Measurements from ENCODE around the gene MCCC2.
A peak's percentile ranks its signal among the peaks of the same experiment; 100 is the strongest.

The MCCC2 gene

DNA sequence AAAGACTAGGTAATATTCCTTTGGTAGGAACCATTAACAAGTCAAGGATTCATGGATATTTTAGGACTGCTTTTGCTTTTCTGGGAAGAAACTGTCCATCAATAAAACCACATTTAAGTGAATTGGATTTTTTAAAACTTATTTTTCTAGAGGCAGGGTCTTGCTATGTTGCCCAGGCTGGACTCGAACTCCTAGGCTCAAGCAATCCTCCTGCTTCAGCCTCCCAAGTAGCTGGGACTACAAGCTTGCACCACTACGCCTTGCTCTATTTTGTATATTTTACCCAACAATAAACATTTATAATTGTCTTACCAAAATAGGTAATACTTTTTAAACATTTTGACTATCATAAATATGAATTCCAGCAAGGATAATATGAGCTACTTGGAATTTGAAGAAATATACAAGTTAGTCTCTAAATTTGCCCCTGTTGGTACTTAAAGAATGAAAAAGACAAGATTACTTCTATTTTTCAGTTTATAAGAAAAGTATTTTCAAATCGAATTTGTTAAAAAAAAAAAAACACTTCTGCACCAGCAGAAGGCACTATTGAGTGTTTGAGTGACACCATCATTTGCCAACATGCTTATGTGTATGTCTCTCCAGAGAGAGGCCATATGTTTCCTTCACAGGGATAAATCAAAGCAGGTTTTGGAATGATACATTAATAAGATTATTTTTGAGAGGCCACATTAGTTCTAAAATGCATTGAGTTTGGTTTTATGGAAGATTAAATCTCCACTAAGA is 71.9 kb downstream of the MCCC2 start:
- TF ChIP-seq, protein P1, sequence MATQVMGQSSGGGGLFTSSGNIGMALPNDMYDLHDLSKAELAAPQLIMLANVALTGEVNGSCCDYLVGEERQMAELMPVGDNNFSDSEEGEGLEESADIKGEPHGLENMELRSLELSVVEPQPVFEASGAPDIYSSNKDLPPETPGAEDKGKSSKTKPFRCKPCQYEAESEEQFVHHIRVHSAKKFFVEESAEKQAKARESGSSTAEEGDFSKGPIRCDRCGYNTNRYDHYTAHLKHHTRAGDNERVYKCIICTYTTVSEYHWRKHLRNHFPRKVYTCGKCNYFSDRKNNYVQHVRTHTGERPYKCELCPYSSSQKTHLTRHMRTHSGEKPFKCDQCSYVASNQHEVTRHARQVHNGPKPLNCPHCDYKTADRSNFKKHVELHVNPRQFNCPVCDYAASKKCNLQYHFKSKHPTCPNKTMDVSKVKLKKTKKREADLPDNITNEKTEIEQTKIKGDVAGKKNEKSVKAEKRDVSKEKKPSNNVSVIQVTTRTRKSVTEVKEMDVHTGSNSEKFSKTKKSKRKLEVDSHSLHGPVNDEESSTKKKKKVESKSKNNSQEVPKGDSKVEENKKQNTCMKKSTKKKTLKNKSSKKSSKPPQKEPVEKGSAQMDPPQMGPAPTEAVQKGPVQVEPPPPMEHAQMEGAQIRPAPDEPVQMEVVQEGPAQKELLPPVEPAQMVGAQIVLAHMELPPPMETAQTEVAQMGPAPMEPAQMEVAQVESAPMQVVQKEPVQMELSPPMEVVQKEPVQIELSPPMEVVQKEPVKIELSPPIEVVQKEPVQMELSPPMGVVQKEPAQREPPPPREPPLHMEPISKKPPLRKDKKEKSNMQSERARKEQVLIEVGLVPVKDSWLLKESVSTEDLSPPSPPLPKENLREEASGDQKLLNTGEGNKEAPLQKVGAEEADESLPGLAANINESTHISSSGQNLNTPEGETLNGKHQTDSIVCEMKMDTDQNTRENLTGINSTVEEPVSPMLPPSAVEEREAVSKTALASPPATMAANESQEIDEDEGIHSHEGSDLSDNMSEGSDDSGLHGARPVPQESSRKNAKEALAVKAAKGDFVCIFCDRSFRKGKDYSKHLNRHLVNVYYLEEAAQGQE (IDR thresholded peaks at IDR 0.05; ENCODE audit: low read depth), result no peak
- peak; percentile 17; the same call in 1 of the 2 replicates for TF ChIP-seq RAD21 (IDR thresholded peaks at IDR 0.05; ENCODE audit: low read depth)

DNA sequence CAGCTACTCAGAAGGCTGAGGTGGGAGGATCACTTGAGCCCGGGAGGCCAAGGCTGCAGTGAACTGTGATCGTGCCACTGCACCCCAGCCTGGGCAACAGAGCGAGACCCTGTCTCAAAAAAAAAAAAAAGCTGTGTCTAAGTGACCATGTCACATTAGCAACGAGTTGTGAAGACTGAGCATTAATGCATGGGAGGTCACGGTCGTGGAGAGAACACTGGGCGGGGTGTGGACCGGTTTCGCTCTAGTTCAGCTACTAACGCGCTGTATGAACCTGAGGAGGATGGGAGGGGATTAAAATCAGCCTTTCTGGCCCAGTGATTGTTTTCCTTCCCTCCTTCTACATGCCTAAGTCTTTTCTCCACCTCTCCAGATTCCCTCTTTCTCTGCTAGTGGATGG is 75.2 kb downstream of the MCCC2 start:
- TF ChIP-seq EGR1 (IDR thresholded peaks at IDR 0.05) (no peak), CREB1 (IDR thresholded peaks at IDR 0.05; ENCODE audit: low read depth) (no peak), TCF12 (IDR thresholded peaks at IDR 0.05; ENCODE audit: low read depth) (no peak)
- TF ChIP-seq, protein P2, sequence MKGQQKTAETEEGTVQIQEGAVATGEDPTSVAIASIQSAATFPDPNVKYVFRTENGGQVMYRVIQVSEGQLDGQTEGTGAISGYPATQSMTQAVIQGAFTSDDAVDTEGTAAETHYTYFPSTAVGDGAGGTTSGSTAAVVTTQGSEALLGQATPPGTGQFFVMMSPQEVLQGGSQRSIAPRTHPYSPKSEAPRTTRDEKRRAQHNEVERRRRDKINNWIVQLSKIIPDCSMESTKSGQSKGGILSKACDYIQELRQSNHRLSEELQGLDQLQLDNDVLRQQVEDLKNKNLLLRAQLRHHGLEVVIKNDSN (IDR thresholded peaks at IDR 0.05), result no peak

DNA sequence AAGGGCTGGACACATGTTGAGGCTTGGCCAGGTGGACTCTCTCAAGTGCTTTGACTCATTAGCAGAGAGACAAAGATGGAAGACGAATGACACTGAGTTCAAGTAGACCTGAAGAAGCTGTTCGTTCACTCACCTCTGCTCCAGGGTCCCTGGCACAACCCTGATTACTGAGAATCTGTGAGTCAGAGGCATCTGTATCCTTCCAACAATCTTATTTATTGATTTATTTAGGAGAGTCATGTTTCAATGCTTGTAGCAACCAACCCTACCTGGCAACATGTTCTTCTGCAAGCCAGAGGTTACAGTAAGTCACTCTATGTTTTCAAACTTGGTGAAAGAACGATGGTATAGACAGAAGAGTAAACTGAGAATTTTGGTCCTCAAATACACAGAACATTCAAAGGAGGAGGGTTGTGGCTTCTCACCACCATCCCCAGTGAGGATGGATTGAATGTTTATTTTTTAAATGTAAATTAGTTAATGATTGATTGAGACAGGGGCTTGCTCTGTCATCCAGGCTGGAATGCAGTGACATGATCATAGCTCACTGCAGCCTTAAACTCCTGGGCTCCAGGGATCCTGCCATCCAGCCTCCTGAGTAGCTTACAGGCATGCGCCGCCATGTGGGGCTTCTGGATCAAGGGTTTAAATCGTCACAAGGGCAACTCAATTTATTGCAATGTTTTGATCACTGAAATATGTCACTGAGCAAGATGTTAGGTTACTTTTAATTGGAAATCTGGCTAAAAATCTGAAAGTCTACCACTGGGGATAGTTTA is 76.2 kb downstream of the MCCC2 start:
- TF ChIP-seq TCF12 (IDR thresholded peaks at IDR 0.05; ENCODE audit: low read depth) (no peak), TEAD4 (IDR thresholded peaks at IDR 0.05) (no peak), CREB1 (IDR thresholded peaks at IDR 0.05; ENCODE audit: low read depth) (no peak), FOXM1 (IDR thresholded peaks at IDR 0.05; ENCODE audit: borderline replicate concordance, low read depth) (no peak), TAF1 (IDR thresholded peaks at IDR 0.05; ENCODE audit: low read depth) (no peak), EP300 (IDR thresholded peaks at IDR 0.05; ENCODE audit: borderline replicate concordance) (no peak), NFIC (IDR thresholded peaks at IDR 0.05) (no peak)
- TF ChIP-seq, protein P2 (IDR thresholded peaks at IDR 0.05), result no peak
- TF ChIP-seq, protein P1 (IDR thresholded peaks at IDR 0.05; ENCODE audit: low read depth), result no peak

DNA sequence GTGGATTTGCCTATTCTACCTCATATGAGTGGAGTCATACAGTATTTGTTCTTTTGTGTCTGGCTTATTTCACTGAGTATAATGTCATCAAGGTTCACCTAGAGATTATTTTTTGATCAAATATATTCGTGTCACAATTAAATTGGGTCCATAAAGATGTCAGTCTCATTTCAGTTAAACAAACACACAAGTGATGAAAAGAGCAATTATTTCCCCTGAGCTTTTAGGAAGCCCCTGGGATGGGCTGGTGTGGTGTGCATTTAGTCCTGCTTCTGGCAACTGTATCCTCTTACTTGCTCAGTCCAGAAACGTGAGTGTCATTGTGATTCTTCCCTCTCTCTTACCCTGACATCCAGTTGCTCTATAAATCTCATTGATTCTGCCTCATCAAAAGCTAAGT is 79.2 kb downstream of the MCCC2 start:
- TF ChIP-seq ZBTB7A (IDR thresholded peaks at IDR 0.05; ENCODE audit: low read depth), result no peak
- TF ChIP-seq YY1 (IDR thresholded peaks at IDR 0.05; ENCODE audit: low read depth), result no peak
- TF ChIP-seq FOXM1 (IDR thresholded peaks at IDR 0.05; ENCODE audit: borderline replicate concordance, low read depth), result no peak
- TF ChIP-seq, protein P3, sequence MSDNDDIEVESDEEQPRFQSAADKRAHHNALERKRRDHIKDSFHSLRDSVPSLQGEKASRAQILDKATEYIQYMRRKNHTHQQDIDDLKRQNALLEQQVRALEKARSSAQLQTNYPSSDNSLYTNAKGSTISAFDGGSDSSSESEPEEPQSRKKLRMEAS (IDR thresholded peaks at IDR 0.05), result no peak
- TF ChIP-seq TEAD4 (IDR thresholded peaks at IDR 0.05), result no peak
- no peak for TF ChIP-seq NFIC (IDR thresholded peaks at IDR 0.05)
- TF ChIP-seq, protein P2 (IDR thresholded peaks at IDR 0.05), result no peak
- TF ChIP-seq TCF12 (IDR thresholded peaks at IDR 0.05; ENCODE audit: low read depth), result no peak
- no peak for TF ChIP-seq EP300 (IDR thresholded peaks at IDR 0.05; ENCODE audit: borderline replicate concordance)
- TF ChIP-seq, protein P1 (IDR thresholded peaks at IDR 0.05; ENCODE audit: low read depth), result no peak
- no peak for TF ChIP-seq TAF1 (IDR thresholded peaks at IDR 0.05; ENCODE audit: low read depth)
- no peak for TF ChIP-seq RAD21 (IDR thresholded peaks at IDR 0.05; ENCODE audit: low read depth)
- no peak for TF ChIP-seq CEBPB (IDR thresholded peaks at IDR 0.05)
- TF ChIP-seq EGR1 (IDR thresholded peaks at IDR 0.05), result no peak
- no peak for TF ChIP-seq CREB1 (IDR thresholded peaks at IDR 0.05; ENCODE audit: low read depth)
